Activated T-helper 1 cell treated with anti-CD3 and anti-CD28 coated beads, Interleukin-12 subunit alpha, Interleukin-12 subunit beta, Interleukin-2, Interleukin-4 antibody, amounts not matched to agents 30 ng/mL and 10 ng/mL and 1 ng/mL, durations not matched to agents 14 hours and 24 hours and 36 hours (primary cell): ENCODE data around the gene DDR1. TPM values are rescaled to one million over a fixed set of nuclear protein-coding genes. Genes with fewer than 3 reads are reported as not detected.
"Not testable (repeated sequence)": the region's sequence is repeated elsewhere in the genome, so short reads cannot be mapped to it uniquely, and the experiment has no call there.

Source experiments
- DNase-seq: peaks from one replicate; pipeline ENCODE4 v3.0.0; 2021; ENCODE audit warnings: low spot score
- H3K27ac Mint-ChIP-seq: one replicate; pipeline ENCODE4 v1.8.0; 2021; ENCODE audit warnings: mild to moderate bottlenecking, mixed read lengths
- H3K27me3 Mint-ChIP-seq: one replicate; pipeline ENCODE4 v1.8.0; 2022; ENCODE audit warnings: mild to moderate bottlenecking, moderate library complexity, mixed read lengths; ENCODE audit not compliant: insufficient read depth
- H3K36me3 Mint-ChIP-seq: one replicate; pipeline ENCODE4 v1.8.0; 2021; ENCODE audit warnings: low read depth, mixed read lengths
- H3K4me1 Mint-ChIP-seq: one replicate; pipeline ENCODE4 v1.8.0; 2021; ENCODE audit warnings: low read depth, mixed read lengths
- H3K4me3 Mint-ChIP-seq: one replicate; pipeline ENCODE4 v1.8.0; 2021; ENCODE audit warnings: mild to moderate bottlenecking, moderate library complexity, mixed read lengths
- H3K9me3 Mint-ChIP-seq: one replicate; pipeline ENCODE4 v1.8.0; 2021; ENCODE audit warnings: mixed read lengths
- intact Hi-C: fragments of 100-400 bp; cut with micrococcal nuclease; formaldehyde crosslinking; loops from one replicate; pipeline ENCODE4 v1.15.1; 2024
- total RNA-seq: library from RNA; stranded (reverse); gene quantifications from 2 replicates; pipeline ENCODE4 v1.2.3, GENCODE V29; 2022

The DDR1 gene
- total RNA-seq, 1 donor from 2014 or later: 21.4 TPM

DNA sequence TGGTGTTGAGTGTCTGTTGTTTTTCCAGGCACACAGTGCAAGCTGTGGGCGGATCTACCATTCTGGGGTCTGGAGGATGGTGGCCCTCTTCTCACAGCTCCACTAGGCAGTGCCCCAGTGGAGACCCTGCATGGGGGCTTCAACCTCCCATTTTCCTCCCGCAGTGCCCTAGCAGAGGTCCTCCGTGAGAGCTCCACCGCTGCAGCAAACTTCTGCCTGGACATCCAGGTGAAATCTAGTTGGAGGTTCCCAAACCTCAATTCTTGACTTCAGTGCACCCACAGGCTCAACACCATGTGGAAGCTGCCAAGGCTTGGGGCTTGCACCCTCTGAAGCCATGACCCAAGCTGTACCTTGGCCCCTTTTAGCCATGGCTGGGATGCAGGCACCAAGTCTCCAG is 24.6 kb upstream of the DDR1 start:
- H3K36me3 Mint-ChIP-seq, H3K27me3 Mint-ChIP-seq, H3K4me3 Mint-ChIP-seq, DNase-seq, H3K27ac Mint-ChIP-seq, intact Hi-C loops, H3K4me1 Mint-ChIP-seq: not testable (repeated sequence)
- H3K9me3 Mint-ChIP-seq: peaks cover 23% of the 10 kb centered on the region

DNA sequence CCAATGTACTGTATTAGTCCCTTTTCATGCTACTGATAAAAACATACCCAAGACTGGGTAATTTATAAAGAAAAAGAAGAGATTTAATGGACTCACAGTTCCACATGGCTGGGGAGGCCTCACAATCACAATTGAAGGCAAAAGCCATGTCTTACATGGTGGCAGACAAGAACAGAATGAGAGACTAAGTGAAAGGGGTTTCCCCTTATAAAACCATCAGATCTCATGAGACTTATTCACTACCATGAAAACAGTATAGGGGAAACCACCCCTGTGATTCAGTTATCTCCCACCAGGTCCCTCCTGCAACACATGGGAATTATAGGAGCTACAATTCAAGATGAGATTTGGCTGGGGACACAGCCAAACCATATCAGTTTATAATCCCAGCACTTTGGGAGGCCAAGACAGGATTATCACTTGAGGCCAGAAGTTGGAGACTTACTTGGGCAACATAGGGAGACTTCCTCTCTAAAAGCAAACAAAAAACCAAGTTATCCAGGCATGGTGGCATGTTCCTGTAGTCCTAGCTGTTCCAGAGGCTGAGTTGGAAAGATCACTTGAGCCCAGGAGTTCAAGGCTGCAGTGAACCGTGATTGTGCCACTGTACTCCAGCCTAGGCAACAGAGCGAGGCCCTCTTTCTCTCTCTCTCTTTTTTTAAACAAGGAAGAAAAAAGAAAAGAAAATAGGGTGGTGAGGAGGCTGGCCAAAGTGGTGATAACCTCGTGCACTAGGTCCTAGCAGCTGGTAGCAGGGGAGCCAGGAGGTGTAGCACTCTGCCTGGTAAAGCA is 22.9 kb upstream of the DDR1 start:
- H3K27ac Mint-ChIP-seq: no peak overlapping the region
- intact Hi-C loops: no loop called here
- peaks cover 23% of the 10 kb centered on the region for H3K9me3 Mint-ChIP-seq
- peaks cover 6% of the 10 kb centered on the region for H3K36me3 Mint-ChIP-seq
- peaks cover 8% of the 10 kb centered on the region for H3K4me1 Mint-ChIP-seq
- no peak overlapping the region for H3K4me3 Mint-ChIP-seq
- peaks cover 2% of the 10 kb centered on the region for H3K27me3 Mint-ChIP-seq
- no peak for DNase-seq

DNA sequence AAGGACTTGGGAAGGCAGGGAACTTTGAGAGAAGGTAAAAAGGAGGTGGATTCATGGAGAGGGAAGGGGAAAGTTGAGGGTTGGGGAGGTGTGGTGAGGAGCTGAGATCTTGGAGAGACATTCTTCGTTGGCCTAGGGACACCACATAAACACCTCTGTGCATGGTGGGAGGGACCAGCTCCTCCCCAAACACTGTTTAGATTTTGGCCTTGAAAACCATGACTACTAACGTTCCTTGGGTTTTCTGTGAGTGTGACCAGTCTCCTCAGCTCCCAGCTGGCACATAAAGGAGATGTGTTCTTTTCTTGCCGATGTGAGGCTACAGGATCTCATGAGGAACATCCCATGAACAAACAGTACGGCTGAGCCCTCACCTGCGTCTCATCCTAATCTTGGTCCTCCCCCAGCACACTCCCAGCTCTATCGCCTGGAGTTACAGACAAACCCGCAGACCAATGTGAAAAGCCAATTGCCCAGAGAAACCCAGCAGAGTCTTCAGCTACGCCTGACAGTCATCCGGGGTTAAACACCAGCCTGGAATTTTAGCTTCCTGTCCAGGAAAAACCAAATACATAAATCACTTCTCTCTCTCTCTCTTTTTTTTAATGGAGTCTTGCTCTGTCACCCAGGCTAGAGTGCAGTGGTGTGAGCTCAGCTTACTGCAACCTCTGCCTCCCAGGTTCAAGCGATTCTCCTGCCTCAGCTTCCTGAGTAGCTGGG is 22.0 kb upstream of the DDR1 start:
- Mint-ChIP-seq H3K27me3 (peaks cover 2% of the 10 kb centered on the region), H3K4me1 (peaks cover 8% of the 10 kb centered on the region), H3K9me3 (peaks cover 23% of the 10 kb centered on the region), H3K4me3 (no peak overlapping the region), H3K27ac (no peak overlapping the region), H3K36me3 (peaks cover 6% of the 10 kb centered on the region)
- no peak for DNase-seq
- intact Hi-C loops: no loop called here

DNA sequence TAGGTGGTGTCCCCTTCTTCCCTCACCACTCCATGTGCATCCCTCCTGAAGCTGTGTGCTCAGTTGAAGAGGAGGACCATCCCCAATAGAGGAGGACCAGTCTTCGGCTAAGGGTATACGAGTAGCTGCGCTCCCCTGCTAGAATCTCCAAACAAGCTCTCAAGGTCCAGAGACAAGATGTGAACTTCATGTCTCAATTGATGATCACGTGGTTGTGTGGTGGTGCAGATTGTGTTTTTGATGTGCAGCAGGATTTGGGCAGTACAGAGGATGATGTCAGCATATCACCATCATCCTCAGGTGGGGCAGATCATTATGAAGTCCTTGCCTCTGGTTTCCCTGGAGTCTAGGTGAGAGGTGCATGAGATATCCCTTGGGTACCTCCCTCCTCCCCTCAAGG is 20.0 kb upstream of the DDR1 start:
- Mint-ChIP-seq H3K4me3 (no peak overlapping the region), H3K9me3 (peaks cover 25% of the 10 kb centered on the region), H3K4me1 (peaks cover 8% of the 10 kb centered on the region), H3K36me3 (peaks cover 6% of the 10 kb centered on the region), H3K27me3 (peaks cover 2% of the 10 kb centered on the region), H3K27ac (no peak overlapping the region)
- intact Hi-C loops: no loop called here
- DNase-seq: no peak

DNA sequence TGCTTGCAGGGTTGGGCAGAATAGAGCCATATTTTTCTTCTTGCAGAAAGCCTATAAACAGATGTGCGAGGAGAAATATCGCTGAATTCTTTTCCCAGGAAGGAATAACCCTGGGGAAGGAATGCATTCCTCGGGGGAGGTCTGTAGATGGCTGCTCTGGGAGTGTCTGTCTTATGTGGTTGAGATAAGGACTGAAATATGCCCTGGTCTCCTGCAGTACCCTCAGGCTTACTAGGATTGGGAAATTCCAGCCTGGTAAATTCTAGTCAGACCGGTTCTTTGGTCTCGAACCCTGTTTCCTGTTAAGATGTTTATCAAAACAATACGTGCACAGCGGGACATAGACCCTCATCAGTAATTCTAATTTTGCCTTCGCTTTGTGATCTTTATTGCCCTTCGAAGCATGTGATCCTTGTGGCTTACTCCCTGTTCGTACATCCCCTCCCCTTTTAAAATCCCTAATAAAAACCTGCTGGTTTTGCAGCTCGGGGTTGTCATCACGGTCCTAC is 15.0 kb upstream of the DDR1 start:
- DNase-seq, H3K27ac Mint-ChIP-seq, intact Hi-C loops, H3K27me3 Mint-ChIP-seq, H3K4me3 Mint-ChIP-seq: not testable (repeated sequence)
- Mint-ChIP-seq H3K4me1 (peaks cover 17% of the 10 kb centered on the region), H3K36me3 (peaks cover 21% of the 10 kb centered on the region), H3K9me3 (peaks cover 39% of the 10 kb centered on the region)

- no peak for DNase-seq
Observed at GRCh38 chr6:30870546-30870945, 13.8 kb upstream of the DDR1 start.

DNA sequence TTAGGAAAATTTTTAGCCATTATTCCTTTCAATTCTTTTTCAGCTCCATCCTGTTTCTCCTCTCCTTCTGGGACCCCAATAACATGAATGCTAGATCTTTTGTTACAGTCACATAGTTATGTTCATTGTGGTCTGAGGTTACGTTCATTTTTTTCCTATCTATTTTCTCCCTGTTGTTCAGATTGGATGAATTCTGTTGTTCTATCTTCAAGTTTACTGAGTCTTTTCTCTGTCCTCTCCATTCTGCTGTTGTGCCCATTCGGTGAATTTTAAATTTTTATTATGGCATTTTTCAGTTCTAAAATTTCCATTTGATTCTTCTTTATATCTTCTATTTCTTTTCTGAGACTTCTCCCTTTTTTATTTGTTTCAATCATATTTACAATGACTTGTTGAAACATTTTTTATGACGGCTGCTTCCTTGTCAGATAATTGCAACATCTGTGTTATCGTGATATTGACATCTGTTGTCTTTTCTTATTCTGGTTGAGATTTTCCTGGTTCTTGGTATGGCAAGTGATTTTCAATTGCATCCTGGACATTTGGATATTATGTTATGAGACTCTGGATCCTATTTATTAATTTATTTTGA is 12.6 kb upstream of the DDR1 start:
- no peak for DNase-seq
- peak overlapping the region; percentile 72 for H3K27ac Mint-ChIP-seq
- H3K36me3 Mint-ChIP-seq: peaks cover 23% of the 10 kb centered on the region
- peaks cover 29% of the 10 kb centered on the region for H3K4me1 Mint-ChIP-seq
- intact Hi-C loops: no loop called here
- no peak overlapping the region for H3K4me3 Mint-ChIP-seq
- no peaks in the 10 kb centered on the region for H3K27me3 Mint-ChIP-seq
- peaks cover 39% of the 10 kb centered on the region for H3K9me3 Mint-ChIP-seq

More at GRCh38 chr6:30870546-30870945, 13.8 kb upstream of the DDR1 start:
- Mint-ChIP-seq H3K4me3 (no peak overlapping the region), H3K27ac (peak overlapping the region; percentile 65), H3K9me3 (peaks cover 39% of the 10 kb centered on the region), H3K27me3 (no peaks in the 10 kb centered on the region), H3K36me3 (peaks cover 23% of the 10 kb centered on the region), H3K4me1 (peaks cover 22% of the 10 kb centered on the region)
- intact Hi-C loops: no loop called here

GRCh38 chr6:30873137-30873640 is 11.1 kb upstream of the DDR1 start:
- Mint-ChIP-seq H3K9me3 (peaks cover 39% of the 10 kb centered on the region), H3K27ac (peak overlapping the region; percentile 40), H3K36me3 (peaks cover 23% of the 10 kb centered on the region), H3K4me1 (peaks cover 42% of the 10 kb centered on the region), H3K4me3 (no peak overlapping the region), H3K27me3 (no peaks in the 10 kb centered on the region)
- intact Hi-C loops: no loop called here
- no peak for DNase-seq

DNA sequence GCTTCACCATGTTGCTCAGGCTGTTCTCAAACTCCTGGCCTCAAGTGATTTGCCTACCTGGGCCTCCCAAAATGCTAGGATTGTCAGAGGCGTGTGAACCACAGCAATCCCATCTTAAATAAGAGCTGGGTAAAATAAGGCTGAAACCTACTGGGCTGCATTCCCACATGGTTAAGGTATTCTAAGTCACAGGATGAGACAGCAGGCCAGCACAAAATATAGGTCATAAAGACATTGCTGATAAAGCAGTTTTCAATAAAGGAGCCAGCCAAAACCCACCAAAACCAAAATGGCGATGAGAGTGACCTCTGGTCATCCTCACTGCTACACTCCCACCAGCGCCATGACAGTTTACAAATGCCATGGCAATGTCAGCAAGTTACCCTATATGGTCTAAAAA is 10.5 kb upstream of the DDR1 start:
- H3K4me3 Mint-ChIP-seq, H3K27ac Mint-ChIP-seq, DNase-seq, intact Hi-C loops, H3K27me3 Mint-ChIP-seq: not testable (repeated sequence)
- Mint-ChIP-seq H3K9me3 (peaks cover 36% of the 10 kb centered on the region), H3K36me3 (peaks cover 22% of the 10 kb centered on the region), H3K4me1 (peaks cover 45% of the 10 kb centered on the region)

DNA sequence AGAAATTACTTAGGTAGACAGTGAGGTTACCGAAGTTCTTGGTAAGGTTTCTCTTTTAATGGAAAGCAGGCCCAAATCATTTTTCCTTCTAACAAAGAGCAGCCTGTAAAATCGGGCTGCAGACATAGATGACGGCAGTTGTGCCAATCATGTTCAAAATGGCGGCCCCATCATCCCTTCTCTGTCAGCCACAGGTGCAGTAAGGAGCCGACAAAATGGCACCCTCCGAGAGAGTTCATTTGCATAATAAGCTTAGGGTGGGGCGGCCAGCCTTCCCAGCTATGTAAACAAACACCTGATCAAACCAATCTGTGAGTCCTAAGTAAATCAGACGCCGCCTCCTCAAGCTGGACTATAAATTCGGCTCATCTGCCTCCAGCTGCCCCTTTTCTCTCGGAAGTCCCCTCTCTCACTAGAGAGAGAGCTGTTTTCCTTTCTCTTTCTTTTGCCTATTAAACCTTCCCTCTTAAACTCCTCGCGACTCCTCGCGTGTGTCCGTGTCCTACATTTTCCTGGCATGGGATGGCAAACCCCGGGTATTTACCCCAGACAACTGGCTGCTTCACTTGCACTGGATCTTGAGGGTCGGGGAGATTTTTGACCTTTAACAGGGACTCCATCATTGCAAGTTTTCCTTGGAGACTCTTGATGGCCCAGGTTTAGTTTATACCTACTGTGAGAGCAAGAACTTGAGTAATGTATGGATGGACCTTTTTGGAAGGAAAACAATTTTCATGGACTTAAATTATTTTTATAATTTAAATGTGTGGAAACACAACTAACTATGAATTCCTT is 8.9 kb upstream of the DDR1 start:
- peaks cover 25% of the 10 kb centered on the region for H3K9me3 Mint-ChIP-seq
- no peak overlapping the region for H3K27ac Mint-ChIP-seq
- no peak overlapping the region for H3K4me3 Mint-ChIP-seq
- peaks cover 51% of the 10 kb centered on the region for H3K4me1 Mint-ChIP-seq
- intact Hi-C loops: no loop called here
- no peaks in the 10 kb centered on the region for H3K27me3 Mint-ChIP-seq
- no peak for DNase-seq
- peaks cover 20% of the 10 kb centered on the region for H3K36me3 Mint-ChIP-seq

DNA sequence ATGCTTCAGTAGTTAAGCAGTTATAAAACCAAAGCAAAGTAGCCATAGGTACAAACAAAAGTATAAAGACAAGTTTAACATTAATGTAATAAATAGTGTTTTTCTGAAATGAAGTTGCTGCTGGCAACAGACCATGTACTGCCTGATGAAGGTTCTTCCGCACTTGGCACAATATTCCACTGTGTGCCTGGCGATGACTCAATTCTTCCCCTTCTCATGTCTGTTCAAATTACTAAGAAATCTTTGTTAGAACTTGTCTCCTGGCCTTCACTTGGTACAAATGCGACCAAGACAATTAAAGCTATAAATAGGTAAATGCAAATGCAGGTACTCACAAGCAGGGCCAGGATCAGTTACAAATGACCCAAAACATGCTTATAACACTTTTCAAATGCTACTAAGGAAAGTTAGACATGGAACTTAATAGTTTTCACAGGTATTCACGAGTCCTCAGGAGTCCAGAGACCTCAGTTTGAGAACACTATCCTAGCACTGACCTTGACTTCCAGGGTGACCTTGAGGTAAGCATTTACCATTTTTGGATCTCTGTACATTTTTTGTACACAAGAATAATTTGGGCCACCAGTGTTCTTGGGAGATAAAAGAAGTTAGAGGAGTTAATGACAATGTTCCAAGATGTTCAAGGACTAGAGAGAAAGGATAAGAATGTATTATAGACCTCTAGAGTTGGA is 8.1 kb upstream of the DDR1 start:
- peak overlapping the region; percentile 4 for H3K27ac Mint-ChIP-seq
- H3K27me3 Mint-ChIP-seq: no peaks in the 10 kb centered on the region
- H3K4me1 Mint-ChIP-seq: peaks cover 43% of the 10 kb centered on the region
- peak overlapping the region; percentile 21 for H3K4me3 Mint-ChIP-seq
- H3K9me3 Mint-ChIP-seq: peaks cover 19% of the 10 kb centered on the region
- DNase-seq: no peak
- H3K36me3 Mint-ChIP-seq: peaks cover 15% of the 10 kb centered on the region
- intact Hi-C loops: no loop called here
